Frontal cortex (tissue), 4 donors: ENCODE results near the gene PCBP3. TPM values are rescaled to one million over a fixed set of nuclear protein-coding genes. Genes with fewer than 3 reads are reported as not detected.
"Not testable (repeated sequence)": the region's sequence is repeated elsewhere in the genome, so short reads cannot be mapped to it uniquely, and the experiment has no call there.

Experiments
- DNase-seq, 2 donors: peaks; one replicate each; pipeline ENCODE4 v3.0.0; 2012; ENCODE audit warnings: low spot score in 2 of 2
- FAIRE-seq: peaks from 2 replicates; lab custom pipeline; 2012; peaks lifted over from hg19 to GRCh38; lab: Jason Lieb, UNC
- total RNA-seq: library from RNA; depleted of rRNA; stranded (reverse); fragments of >200 nt; gene quantifications from one replicate; pipeline ENCODE4 v1.2.3, GENCODE V29; 2014
- donor health status: control.
- donor health status: control.
- donor health status: control.

The PCBP3 gene
- total RNA-seq, 1 donor from 2014 or later = 7.3 TPM

DNA sequence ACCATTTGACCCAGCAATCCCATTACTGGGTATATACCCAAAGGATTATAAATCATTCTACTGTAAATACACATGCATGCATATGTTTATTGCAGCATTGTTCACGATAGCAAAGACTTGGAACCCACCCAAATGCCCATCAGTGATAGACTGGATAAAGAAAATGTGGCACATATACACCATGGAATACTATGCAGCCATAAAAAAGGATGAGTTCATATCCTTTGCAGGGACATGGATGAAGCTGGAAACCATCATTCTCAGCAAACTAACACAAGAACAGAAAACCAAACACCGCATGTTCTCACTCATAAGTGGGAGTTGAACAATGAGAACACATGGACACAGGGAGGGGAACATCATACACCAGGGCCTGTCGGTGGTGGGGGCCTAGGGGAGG lies 12.6 kb downstream of the PCBP3 start:
- FAIRE-seq, DNase-seq: not testable (repeated sequence)

- not testable (repeated sequence) for DNase-seq, FAIRE-seq
Measured at GRCh38 chr21:45661913-45662622, 18.5 kb downstream of the PCBP3 start.

DNA sequence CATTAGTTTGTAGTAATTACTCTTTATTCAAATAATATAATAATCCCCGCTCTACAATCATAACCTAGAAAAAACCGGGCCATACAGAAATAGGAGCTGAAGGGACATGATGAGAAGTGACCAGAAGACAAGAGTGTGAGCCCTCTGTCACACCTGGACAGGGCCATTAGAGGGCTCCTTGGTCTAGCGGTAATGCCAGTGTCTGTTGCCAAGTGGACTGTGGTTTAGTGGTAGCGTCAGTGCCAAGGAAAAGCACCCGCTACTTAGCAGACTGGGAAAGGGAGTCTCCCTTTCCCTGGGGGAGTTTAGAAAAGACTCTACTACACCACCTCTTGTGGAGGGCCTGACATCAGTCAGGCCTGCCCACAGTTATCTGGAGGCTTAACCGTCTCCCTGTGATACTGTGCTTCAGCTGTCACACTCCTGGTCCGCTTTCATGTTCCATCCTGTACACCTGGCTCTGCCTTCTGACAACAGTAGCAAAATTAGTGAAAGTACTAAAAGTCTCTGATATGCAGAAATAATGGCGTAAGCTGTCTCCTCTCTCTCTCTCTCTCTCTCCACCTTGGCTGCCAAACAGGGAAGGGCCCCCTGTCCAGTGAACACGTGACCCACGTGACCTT lies 19.2 kb downstream of the PCBP3 start:
- DNase-seq, FAIRE-seq: not testable (repeated sequence)

- DNase-seq (no peak), FAIRE-seq (no peak)
Measured at GRCh38 chr21:45669382-45669781, 25.9 kb downstream of the PCBP3 start.

DNA sequence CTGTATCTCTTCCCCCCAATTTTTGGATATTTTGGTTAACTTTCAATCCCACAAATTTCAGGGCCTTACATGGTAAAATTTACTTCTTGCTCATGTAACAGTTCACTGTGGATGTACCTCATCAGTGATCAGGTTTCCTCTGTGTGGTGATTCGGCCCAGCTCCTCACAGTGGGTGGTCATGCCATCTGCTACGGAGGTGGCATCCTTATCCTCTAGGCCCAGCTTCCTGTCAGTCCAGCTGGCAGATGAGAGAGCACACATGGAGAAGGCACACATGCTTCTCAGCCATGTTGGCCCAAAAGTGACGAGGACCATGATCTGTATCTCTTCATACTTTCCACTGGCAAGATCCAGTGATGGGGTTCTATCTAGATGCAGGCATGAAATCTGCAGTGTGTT lies 27.2 kb downstream of the PCBP3 start:
- FAIRE-seq = no peak
- DNase-seq = no peak

DNA sequence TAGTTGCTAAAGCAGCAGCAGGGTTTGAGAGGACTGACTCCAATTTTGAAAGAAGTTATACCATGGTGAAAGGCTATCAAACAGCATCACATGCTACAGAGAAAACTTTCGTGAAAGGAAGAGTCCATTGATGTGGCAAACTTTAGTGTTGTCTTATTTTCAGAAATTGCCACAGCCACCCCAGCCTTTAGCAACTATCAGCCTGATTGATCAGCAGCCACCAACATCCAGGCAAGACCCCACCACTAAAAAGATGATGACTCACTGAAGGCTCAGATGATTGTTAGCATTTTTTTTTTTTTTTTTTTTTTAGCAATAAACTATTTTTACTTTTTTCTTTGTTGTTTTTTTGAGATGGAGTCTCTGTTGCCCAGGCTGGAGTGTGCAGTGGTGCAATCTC lies 35.3 kb downstream of the PCBP3 start:
- FAIRE-seq, DNase-seq: not testable (repeated sequence)

DNA sequence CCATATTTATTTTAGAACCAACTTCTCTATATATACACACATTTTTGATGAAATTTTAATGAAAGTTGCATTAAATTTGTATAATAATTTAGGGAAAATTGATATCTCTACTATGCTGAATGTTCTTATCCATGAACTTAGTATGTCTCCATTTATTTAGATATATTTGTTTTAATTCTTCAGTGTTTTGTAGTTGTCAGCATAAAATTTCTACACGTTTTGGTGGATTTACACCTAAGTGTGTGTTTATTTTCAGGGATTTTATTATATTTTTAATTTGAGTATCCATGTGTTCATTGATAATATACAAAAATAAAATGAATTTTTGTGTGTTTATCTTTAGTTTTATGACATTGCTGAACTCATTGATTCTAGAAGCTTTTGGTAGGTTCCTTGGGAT lies 36.7 kb downstream of the PCBP3 start:
- FAIRE-seq = no peak
- no peak for DNase-seq

DNA sequence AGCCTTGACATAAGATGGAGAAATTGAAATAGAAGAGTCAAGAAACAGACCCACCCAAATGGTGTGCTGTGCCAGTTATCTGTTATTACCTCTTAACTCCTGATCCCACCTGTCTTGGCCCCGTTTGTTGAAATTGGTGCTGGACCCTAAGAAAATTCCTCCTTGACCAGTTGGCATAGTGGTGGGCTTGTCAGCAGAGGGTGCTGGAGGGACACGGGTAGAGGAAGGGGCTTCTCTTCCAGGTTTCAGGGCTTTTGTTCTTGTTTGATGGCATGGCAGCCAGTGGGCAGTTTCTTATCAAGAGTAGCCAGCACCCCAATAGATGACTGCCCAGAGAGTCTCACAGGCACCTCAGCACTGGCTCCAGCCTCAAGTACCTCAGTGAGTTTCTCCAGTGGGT lies 51.6 kb downstream of the PCBP3 start:
- no peak for DNase-seq

GRCh38 chr21:45698493-45699184 lies 55.1 kb downstream of the PCBP3 start:
- no peak for DNase-seq
- no peak for FAIRE-seq

More for the DNA sequence above, 51.6 kb downstream of the PCBP3 start:
- no peak for FAIRE-seq

DNA sequence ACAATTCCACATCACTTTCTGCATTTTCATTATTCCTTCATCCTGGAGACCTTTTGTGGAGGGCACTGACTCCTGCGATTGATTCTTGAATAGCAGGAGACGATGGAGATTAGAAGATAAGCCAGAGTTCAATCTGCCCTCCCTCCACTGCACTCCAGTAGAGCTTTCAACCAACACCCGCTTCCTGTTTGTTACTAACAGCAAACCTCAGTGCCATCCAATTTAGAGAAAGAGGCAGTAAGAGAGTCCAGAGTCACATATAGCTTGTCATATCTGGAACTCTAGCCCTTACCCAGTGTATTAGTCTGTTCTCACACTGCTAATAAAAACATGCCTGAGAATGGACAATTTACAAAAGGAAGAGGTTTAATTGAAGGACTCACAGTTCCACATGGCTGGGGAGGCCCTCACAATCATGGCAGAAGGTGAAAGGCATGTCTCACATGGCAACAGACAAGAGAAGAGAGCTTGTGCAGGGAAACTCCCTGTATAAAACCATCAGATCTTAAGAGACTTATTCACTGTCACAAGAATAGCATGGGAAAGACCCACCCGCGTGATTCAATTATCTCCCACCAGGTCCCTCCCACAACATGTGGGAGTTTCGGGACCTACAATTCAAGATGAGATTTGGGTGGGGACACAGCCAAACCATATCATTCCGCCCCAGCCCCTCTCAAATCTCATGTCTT lies 55.9 kb downstream of the PCBP3 start:
- DNase-seq = no peak
- no peak for FAIRE-seq

GRCh38 chr21:45699966-45700365 lies 56.4 kb downstream of the PCBP3 start:
- FAIRE-seq = no peak
- DNase-seq = no peak

- FAIRE-seq = no peak
- DNase-seq = no peak
Measured at GRCh38 chr21:45700461-45700860, 56.9 kb downstream of the PCBP3 start.

GRCh38 chr21:45704311-45705108 lies 61.0 kb downstream of the PCBP3 start:
- FAIRE-seq = no peak

DNA sequence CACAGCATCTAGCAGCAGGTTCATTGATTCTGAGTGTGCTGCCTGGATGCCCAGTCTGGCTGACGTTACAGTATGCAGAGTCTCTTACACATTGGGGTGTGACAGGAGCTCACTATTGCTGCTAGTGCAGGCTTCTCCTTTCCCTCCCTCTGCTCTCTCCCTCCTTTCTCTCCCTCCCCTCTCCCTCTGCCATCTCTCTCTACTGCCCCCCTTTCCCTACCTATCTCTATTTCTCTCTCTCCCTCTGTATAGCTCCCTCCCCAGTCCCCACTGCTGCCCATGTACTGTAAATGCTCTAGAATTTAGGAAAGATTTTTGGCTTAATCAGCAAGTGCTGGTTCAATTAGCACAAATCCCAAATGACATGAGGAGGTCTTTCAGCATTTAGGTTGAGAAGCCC lies 62.8 kb downstream of the PCBP3 start:
- FAIRE-seq (no peak), DNase-seq (no peak)

More at GRCh38 chr21:45704311-45705108, 61.0 kb downstream of the PCBP3 start:
- no peak for DNase-seq

DNA sequence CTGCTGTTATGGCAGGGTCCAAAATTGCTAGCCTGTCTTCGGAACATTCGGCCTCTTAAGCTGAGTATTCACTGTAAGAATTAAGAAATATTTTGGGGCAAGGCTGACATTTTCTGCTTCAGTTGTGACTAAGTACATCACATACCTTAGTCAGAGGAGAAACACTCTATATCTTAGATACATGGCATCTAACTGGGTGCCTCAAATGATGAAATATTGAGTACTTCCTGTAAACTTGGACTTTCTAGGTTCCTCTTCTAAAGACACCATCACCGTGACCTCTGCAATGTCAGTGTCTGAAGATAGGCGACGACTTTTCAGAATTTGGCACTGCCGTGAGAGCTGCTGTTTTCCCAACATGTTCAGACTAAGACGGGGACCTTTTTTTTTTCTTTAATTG lies 65.6 kb downstream of the PCBP3 start:
- FAIRE-seq (no peak), DNase-seq (no peak)

GRCh38 chr21:45709696-45710268 lies 66.3 kb downstream of the PCBP3 start:
- FAIRE-seq (no peak), DNase-seq (no peak)

DNA sequence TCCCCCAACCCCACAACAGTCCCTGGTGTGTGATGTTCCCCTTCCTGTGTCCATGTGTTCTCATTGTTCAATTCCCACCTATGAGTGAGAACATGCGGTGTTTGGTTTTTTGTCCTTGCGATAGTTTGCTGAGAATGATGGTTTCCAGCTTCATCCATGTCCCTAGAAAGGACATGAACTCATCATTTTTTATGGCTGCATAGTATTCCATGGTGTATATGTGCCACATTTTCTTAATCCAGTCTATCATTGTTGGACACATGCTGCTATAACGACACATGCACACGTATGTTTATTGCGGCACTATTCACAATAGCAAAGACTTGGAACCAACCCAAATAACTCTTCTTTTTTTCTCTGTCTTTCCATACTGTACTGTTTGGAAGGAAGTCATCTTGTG lies 66.8 kb downstream of the PCBP3 start:
- not testable (repeated sequence) for DNase-seq, FAIRE-seq

GRCh38 chr21:45713613-45714012 lies 70.1 kb downstream of the PCBP3 start:
- no peak for FAIRE-seq
- DNase-seq = no peak

- no peak for FAIRE-seq
- no peak for DNase-seq
Measured at GRCh38 chr21:45715441-45715840, 71.9 kb downstream of the PCBP3 start.
